Transverse colon (tissue), 4 donors: ENCODE data around the gene MYO9A.

Source experiments
- CTCF ChIP-seq, 5 experiments: fragments of 200-600 bp in 3 of 5; fragments of 450-650 bp in 2 of 5; sonication (generic) in 3 of 5; IDR thresholded peaks; 1 replicate in 2 of 5; 2 replicates in 3 of 5; pipeline ENCODE4 v1.5.1; 2016 to 2017; ENCODE audit warnings: antibody characterized with exemption in 5 of 5, inconsistent platforms in 3 of 5, mild to moderate bottlenecking in 2 of 5, moderate library complexity in 1 of 5
- EP300 ChIP-seq: sonication (generic); formaldehyde crosslinking; IDR thresholded peaks from one replicate; pipeline ENCODE4 v1.6.1; 2017; ENCODE audit warnings: antibody characterized with exemption, low read depth
- POLR2A ChIP-seq: fragments of 450-650 bp; IDR thresholded peaks from one replicate; pipeline ENCODE4 v1.6.1; 2016; ENCODE audit warnings: antibody characterized with exemption, mild to moderate bottlenecking, moderate library complexity
- POLR2AphosphoS5 ChIP-seq, 3 donors: sonication (generic); formaldehyde crosslinking; IDR thresholded peaks; one replicate each; pipeline ENCODE4 v1.6.1; 2016; ENCODE audit warnings: antibody characterized with exemption in 3 of 3

- TF ChIP-seq CTCF (IDR thresholded peaks at IDR 0.05) (no peak), EP300 (no peak), POLR2A (no peak), POLR2AphosphoS5 (IDR thresholded peaks at IDR 0.05) (no peak)
Measured at GRCh38 chr15:71807125-71807629, 310.8 kb downstream of the MYO9A start.
